ENCODE results near the gene RGS18.
"Not testable (repeated sequence)": the region's sequence is repeated elsewhere in the genome, so short reads cannot be mapped to it uniquely, and the experiment has no call there.

RGS18 gene

GRCh38 chr1:192158181-192158580, at the start of gene RGS18:
RGS18 (plus strand) TSS chr1:192158462; CDS start chr1:192158638, 176 bp downstream.
- in situ Hi-C loops (cut with HindIII; ENCODE audit: low pct_ligation_motif_present, low pct_unique_long_range_greater_than_20kb, low sequenced_read_pairs) = no loop called here
- DNase-seq = no peak

- in situ Hi-C loops (cut with HindIII; ENCODE audit: low pct_ligation_motif_present, low pct_unique_long_range_greater_than_20kb, low sequenced_read_pairs) = no loop called here
- no peak for DNase-seq
These were observed 48.7 kb upstream of the RGS18 start for GRCh38 chr1:192109576-192109975.

- DNase-seq = no peak
- in situ Hi-C loops (cut with HindIII; ENCODE audit: low pct_ligation_motif_present, low pct_unique_long_range_greater_than_20kb, low sequenced_read_pairs) = no loop called here
These were observed 43.3 kb upstream of the RGS18 start for GRCh38 chr1:192115000-192115399.

- in situ Hi-C loops (cut with HindIII; ENCODE audit: low pct_ligation_motif_present, low pct_unique_long_range_greater_than_20kb, low sequenced_read_pairs) = no loop called here
These were observed 39.3 kb upstream of the RGS18 start for GRCh38 chr1:192118881-192119405.

GRCh38 chr1:192119701-192120100, 38.6 kb upstream of the RGS18 start:
- no peak for DNase-seq
- in situ Hi-C loops (cut with HindIII; ENCODE audit: low pct_ligation_motif_present, low pct_unique_long_range_greater_than_20kb, low sequenced_read_pairs) = no loop called here

More at GRCh38 chr1:192118881-192119405, 39.3 kb upstream of the RGS18 start:
- no peak for DNase-seq

GRCh38 chr1:192122668-192123067, 35.6 kb upstream of the RGS18 start:
- DNase-seq = no peak
- in situ Hi-C loops (cut with HindIII; ENCODE audit: low pct_ligation_motif_present, low pct_unique_long_range_greater_than_20kb, low sequenced_read_pairs) = no loop called here

GRCh38 chr1:192123212-192123611, 35.0 kb upstream of the RGS18 start:
- in situ Hi-C loops (cut with HindIII; ENCODE audit: low pct_ligation_motif_present, low pct_unique_long_range_greater_than_20kb, low sequenced_read_pairs) = no loop called here

GRCh38 chr1:192126030-192126619, 32.1 kb upstream of the RGS18 start:
- no peak for DNase-seq
- in situ Hi-C loops (cut with HindIII; ENCODE audit: low pct_ligation_motif_present, low pct_unique_long_range_greater_than_20kb, low sequenced_read_pairs) = no loop called here

More at GRCh38 chr1:192123212-192123611, 35.0 kb upstream of the RGS18 start:
- DNase-seq = no peak

- in situ Hi-C loops (cut with HindIII; ENCODE audit: low pct_ligation_motif_present, low pct_unique_long_range_greater_than_20kb, low sequenced_read_pairs) = no loop called here
These were observed 28.1 kb upstream of the RGS18 start for GRCh38 chr1:192130175-192130574.

GRCh38 chr1:192130865-192131264, 27.4 kb upstream of the RGS18 start:
- DNase-seq; in situ Hi-C loops (cut with HindIII; ENCODE audit: low pct_ligation_motif_present, low pct_unique_long_range_greater_than_20kb, low sequenced_read_pairs): not testable (repeated sequence)

More at GRCh38 chr1:192130175-192130574, 28.1 kb upstream of the RGS18 start:
- no peak for DNase-seq

GRCh38 chr1:192131914-192132313, 26.3 kb upstream of the RGS18 start:
- in situ Hi-C loops (cut with HindIII; ENCODE audit: low pct_ligation_motif_present, low pct_unique_long_range_greater_than_20kb, low sequenced_read_pairs) = no loop called here
- no peak for DNase-seq

GRCh38 chr1:192133350-192133926, 24.8 kb upstream of the RGS18 start:
- in situ Hi-C loops (cut with HindIII; ENCODE audit: low pct_ligation_motif_present, low pct_unique_long_range_greater_than_20kb, low sequenced_read_pairs) = no loop called here

GRCh38 chr1:192140382-192140781, 17.9 kb upstream of the RGS18 start:
- DNase-seq = peak; percentile 30
- in situ Hi-C loops (cut with HindIII; ENCODE audit: low pct_ligation_motif_present, low pct_unique_long_range_greater_than_20kb, low sequenced_read_pairs) = no loop called here

More at GRCh38 chr1:192133350-192133926, 24.8 kb upstream of the RGS18 start:
- peak; percentile 6 for DNase-seq

GRCh38 chr1:192147221-192147620, 11.0 kb upstream of the RGS18 start:
- in situ Hi-C loops (cut with HindIII; ENCODE audit: low pct_ligation_motif_present, low pct_unique_long_range_greater_than_20kb, low sequenced_read_pairs) = no loop called here
- DNase-seq = no peak

GRCh38 chr1:192147696-192148095, 10.6 kb upstream of the RGS18 start:
- in situ Hi-C loops (cut with HindIII; ENCODE audit: low pct_ligation_motif_present, low pct_unique_long_range_greater_than_20kb, low sequenced_read_pairs) = no loop called here
- DNase-seq = no peak

- in situ Hi-C loops (cut with HindIII; ENCODE audit: low pct_ligation_motif_present, low pct_unique_long_range_greater_than_20kb, low sequenced_read_pairs) = no loop called here
- no peak for DNase-seq
These were observed 7.1 kb upstream of the RGS18 start for GRCh38 chr1:192151176-192151575.

GRCh38 chr1:192153276-192153675, 5.0 kb upstream of the RGS18 start:
- DNase-seq = peak; percentile 70

GRCh38 chr1:192157067-192157466, 1.2 kb upstream of the RGS18 start:
- DNase-seq = no peak
- in situ Hi-C loops (cut with HindIII; ENCODE audit: low pct_ligation_motif_present, low pct_unique_long_range_greater_than_20kb, low sequenced_read_pairs) = no loop called here

More at GRCh38 chr1:192153276-192153675, 5.0 kb upstream of the RGS18 start:
- in situ Hi-C loops (cut with HindIII; ENCODE audit: low pct_ligation_motif_present, low pct_unique_long_range_greater_than_20kb, low sequenced_read_pairs) = no loop called here

- in situ Hi-C loops (cut with HindIII; ENCODE audit: low pct_ligation_motif_present, low pct_unique_long_range_greater_than_20kb, low sequenced_read_pairs) = no loop called here
- DNase-seq = no peak
These were observed 752 bp downstream of the RGS18 start for GRCh38 chr1:192159014-192159413.

- in situ Hi-C loops (cut with HindIII; ENCODE audit: low pct_ligation_motif_present, low pct_unique_long_range_greater_than_20kb, low sequenced_read_pairs) = no loop called here
- no peak for DNase-seq
These were observed 1.5 kb downstream of the RGS18 start for GRCh38 chr1:192159781-192160180.

Measured in ACHN (cell line).